22Rv1 (cell line): ENCODE data around the gene GPR132.

ENCODE experiments used
- ZFX ChIP-seq: fragments of 450-650 bp; IDR thresholded peaks from 2 replicates; pipeline ENCODE4 v1.6.1; 2017; ENCODE audit warnings: antibody characterized with exemption, borderline replicate concordance
- TF ChIP-seq, protein P1 (sequence below): fragments of 450-650 bp; IDR thresholded peaks from 2 replicates; pipeline ENCODE4 v1.5.1; 2017; ENCODE audit warnings: mild to moderate bottlenecking

DNA sequence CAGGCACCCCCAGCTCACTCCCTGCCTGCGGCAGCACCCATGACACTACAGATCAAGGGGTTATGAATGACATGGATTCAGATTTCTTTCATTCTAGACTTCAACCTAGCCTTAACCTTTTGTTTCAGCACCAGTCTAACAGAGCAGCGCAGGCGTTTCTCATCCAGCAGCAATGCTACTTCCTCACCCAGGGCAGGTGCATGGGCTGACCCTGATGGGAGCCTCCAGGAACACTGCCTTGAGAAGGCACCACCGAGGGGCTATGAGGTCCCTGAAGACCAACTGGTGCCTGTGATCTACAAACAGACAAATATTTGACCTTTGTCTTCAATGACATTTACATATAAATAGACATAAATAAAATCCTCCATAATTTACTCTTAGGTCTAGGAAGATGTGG, 55.1 kb downstream of the GPR132 start:
- TF ChIP-seq, protein P1, sequence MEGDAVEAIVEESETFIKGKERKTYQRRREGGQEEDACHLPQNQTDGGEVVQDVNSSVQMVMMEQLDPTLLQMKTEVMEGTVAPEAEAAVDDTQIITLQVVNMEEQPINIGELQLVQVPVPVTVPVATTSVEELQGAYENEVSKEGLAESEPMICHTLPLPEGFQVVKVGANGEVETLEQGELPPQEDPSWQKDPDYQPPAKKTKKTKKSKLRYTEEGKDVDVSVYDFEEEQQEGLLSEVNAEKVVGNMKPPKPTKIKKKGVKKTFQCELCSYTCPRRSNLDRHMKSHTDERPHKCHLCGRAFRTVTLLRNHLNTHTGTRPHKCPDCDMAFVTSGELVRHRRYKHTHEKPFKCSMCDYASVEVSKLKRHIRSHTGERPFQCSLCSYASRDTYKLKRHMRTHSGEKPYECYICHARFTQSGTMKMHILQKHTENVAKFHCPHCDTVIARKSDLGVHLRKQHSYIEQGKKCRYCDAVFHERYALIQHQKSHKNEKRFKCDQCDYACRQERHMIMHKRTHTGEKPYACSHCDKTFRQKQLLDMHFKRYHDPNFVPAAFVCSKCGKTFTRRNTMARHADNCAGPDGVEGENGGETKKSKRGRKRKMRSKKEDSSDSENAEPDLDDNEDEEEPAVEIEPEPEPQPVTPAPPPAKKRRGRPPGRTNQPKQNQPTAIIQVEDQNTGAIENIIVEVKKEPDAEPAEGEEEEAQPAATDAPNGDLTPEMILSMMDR = no peak
- no peak for TF ChIP-seq ZFX
